ENCODE results near the gene DAP.
"Not testable (repeated sequence)": the region's sequence is repeated elsewhere in the genome, so short reads cannot be mapped to it uniquely, and the experiment has no call there.

DAP gene

GRCh38 chr5:10648806-10649665, 112.0 kb downstream of the DAP start:
- DNase-seq, result no peak

DNA sequence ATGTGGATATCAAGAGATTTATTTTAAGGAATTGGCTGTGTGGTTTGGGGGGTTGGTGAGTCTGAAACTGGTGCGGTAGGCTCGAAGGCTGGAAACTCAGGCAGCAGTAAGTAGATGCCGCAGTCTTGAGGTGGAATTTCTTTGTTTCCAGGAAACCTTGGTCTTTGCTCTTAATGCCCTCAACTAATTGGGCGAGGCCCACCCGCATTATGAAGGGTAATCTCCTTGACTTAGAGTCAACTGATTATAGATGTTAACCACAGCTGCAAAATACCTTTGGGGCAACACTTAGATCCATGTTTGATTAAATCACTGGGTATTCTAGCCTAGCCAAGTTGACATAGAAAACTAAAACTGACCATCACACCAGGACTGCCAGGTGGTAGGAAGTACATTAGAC, 113.4 kb downstream of the DAP start:
- no peak for DNase-seq

- no peak for DNase-seq
Observed at GRCh38 chr5:10645671-10646070, 115.4 kb downstream of the DAP start.

GRCh38 chr5:10645146-10645545, 115.9 kb downstream of the DAP start:
- DNase-seq, result no peak

DNA sequence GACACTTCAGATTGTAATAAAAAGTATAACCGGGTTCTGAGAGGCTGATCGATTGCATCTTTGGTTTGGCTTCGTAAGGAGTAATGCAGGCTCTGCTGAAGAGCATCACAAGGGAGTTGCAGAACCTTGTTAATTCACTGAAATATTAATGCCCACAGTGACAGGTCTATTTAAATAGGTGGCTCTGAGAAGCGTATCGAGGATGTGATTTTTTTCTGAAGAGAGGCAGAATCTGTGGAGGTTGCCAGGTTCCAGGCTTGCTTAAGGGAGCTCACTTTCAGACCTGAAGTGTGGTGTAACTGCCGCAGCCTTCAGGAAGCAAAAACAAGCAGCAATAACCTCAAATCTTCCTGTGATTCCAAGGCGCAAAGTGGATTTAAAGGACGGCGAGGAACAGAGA, 116.8 kb downstream of the DAP start:
- DNase-seq, result no peak

DNA sequence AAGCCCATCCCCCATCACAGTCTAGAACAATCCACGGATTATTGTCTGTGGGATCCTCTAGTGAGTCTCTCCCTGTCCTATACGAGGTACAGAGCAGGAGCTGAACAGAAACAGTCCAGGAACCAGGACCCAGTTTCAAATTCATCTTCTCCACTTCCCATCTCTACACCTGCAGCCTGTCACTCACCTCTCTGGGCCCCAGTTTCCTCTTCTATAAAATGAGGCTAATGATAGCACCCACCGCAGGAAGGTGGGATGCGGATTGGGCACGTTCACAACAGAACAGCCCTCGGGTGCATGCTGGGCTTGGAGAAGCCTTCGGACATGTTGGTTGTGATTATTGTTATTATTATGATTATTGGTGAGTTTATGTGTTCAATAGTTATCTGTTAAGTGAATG, 118.7 kb downstream of the DAP start:
- no peak for DNase-seq

- DNase-seq, result no peak
Observed at GRCh38 chr5:10639846-10640368, 121.1 kb downstream of the DAP start.

- not testable (repeated sequence) for DNase-seq
Observed at GRCh38 chr5:10638723-10639122, 122.3 kb downstream of the DAP start.

- no peak for DNase-seq
Observed at GRCh38 chr5:10637944-10638343, 123.1 kb downstream of the DAP start.

DNA sequence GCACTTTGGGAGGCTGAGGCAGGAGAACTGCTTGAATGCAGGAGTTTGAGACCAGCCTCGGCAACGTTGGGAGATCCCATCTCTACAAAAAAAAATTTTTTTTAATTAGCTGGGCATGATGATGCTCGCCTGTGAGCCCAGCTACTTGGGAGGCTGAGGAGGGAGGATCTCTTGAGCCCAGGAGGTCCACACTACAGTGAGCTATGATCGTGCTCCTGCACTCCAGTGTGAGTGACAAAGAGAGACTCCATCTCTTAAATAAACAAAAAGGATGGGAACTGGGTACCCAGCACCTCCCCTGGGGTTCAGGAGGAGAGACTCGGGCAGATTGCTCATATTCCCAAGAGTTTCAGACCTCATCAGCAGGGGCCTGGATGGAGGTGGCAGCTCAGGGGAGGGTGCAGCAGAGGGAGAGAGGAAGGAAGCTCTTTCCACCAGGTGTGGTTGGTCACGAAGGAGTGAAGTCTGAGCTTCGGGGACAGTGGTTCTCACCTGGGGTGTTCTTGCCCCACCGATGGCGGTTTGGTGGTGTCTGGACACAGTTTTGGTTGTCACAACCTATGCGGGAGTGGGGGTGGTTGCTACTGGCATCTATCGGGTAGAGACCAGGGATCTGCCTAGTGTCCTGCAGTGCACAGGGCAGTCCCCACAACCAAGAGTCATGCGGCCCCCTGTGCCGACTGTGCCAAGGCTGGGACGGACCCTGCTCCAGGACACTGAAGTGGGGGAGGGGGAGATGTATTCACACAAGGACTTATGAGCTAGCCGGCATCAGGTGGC, 124.5 kb downstream of the DAP start:
- DNase-seq, result no peak

- DNase-seq, result no peak
Observed at GRCh38 chr5:10635867-10636350, 125.1 kb downstream of the DAP start.

- no peak for DNase-seq
Observed at GRCh38 chr5:10635257-10635866, 125.7 kb downstream of the DAP start.

GRCh38 chr5:10634562-10634961, 126.5 kb downstream of the DAP start:
- DNase-seq, result no peak

GRCh38 chr5:10634050-10634449, 127.0 kb downstream of the DAP start:
- DNase-seq, result no peak

DNA sequence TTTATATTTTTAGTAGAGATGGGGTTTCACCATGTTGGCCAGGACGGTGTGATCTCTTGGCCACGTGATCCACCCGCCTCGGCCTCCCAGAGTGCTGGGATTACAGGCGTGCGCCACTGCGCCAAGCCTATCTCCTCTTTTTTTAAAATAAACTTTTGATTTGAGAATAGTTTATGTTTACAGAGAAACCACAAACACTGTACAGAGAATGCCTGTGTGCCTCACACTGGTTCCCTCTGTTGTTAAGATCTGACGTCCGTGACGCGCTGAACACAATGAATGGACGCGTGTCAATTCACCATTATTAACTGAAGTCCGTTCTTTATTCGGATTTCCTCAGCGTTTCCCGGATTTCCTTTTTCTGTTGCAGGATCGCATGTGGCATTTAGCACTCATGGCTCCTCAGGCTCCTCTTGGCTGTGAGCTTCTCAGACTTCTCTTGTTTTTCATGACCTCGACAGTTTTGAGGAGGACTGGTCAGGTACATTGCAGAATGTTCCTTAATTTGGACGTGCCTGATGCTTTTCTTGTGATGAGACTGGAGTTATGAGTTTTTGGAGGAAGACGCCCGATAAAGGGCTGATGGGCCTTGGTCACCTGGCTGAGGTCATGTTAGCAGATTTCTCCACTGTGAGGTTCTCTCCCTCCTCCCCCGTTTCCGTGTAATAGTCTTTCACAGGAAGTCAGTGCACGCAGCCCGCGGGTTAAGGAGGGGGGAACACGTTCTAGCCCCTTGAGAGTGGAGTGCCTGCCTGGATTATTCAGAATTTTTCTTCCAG, 127.6 kb downstream of the DAP start:
- DNase-seq, result no peak

DNA sequence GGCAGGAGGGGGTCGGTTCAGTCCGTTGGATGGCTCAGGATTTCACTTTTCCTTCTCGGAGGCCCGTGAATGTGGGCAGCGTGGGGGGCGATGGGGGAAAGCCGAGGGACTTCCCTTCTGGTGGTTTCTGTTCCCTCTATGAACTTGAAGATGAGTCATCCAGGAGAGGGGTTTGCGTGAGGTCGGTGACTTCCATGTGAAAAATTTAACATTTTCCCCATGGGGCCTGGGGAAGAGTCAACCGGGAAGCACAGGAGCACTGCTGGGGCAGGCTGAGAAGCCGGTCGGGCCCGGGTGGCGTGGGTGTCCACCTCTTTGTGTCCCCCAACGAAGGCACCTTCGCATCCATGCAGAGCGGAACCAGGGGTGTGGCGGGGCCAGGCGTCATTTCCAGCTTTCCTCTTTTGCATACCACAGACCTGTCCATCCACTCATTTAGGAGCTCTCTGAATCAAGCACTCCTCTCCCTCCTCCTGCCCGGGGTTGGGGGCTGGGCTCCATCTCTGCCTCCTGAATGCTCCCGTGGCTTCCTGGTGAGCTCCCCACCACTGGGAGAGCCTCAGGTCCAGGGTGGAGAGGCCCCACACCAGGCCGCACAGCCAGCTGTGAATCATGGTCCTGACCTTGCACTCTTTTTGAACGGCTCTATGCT, 128.8 kb downstream of the DAP start:
- no peak for DNase-seq

- no peak for DNase-seq
Observed at GRCh38 chr5:10631316-10631996, 129.6 kb downstream of the DAP start.

DNA sequence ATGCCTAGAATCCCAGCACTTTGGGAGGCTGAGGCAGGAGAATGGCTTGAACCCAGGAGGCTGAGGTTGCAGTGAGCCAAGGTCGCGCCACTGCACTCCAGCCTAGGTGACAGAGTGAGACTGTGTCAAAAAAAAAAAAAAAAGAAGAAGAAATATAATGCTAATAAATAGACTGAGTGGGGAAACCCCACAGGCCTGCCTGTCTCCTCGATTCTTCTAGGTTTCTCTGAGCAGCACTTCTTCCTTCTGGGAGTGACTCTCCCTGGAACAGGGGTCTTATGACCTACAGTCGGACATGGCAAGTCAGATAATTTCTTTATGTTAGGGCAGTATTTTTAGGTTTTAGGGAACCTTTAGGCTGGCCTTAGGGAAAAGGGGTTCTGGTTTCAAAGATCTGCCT, 130.3 kb downstream of the DAP start:
- not testable (repeated sequence) for DNase-seq

DNA sequence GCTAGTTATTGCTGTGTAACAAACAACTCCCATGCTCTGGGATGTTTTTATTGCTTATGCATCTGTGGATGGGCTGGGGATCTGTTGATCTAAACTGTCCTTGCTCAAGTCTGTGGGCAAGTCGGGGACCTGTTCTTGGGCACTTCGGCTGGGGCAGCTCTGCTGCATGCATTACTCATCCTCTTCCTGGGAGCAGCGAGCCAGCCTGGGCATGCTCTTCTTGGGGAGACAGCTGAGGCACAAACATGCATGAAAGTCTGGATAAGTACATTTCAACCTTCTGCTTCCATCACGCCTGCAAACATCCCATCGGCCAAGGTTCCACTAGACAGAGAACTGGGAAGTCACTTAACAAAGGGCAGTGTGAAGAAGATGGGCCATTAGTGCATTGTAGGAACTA, 130.9 kb downstream of the DAP start:
- no peak for DNase-seq

DNA sequence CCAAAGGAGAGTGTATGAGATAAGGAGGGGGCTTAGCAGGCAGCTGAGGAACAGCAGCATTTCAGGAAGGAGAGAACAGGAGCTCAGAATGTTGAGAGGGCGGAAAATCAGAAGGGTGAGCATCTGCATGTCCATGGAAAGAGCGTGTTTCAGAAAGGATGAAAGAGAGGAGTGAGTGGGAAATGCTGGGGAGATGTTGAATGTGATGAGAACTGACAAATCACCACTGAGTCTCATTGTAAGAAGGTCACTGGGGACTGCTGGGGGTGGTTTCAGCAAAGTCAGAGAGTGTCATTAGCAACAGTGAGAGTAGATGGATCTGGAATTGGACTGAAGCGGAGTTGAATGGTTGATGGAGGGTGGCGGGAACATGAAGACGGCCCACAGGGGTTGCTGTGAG, 131.4 kb downstream of the DAP start:
- no peak for DNase-seq

Measured in NCI-H524 treated with DMSO at 0.1 percent for 48 hours (cell line).